Spleen (tissue), 7 donors: Measurements from ENCODE around the gene HRH3.

Experiments
- POLR2AphosphoS5 ChIP-seq, 3 donors: sonication (generic); formaldehyde crosslinking; IDR thresholded peaks; one replicate each; pipeline ENCODE4 v1.5.1; 2017; ENCODE audit warnings: antibody characterized with exemption in 3 of 3
- TF ChIP-seq, protein P1 (sequence below), 11 experiments: fragments of 200-600 bp in 7 of 11; fragments of 450-650 bp in 4 of 11; sonication (generic) in 4 of 11; IDR thresholded peaks in 8 of 11; conservative IDR thresholded peaks in 3 of 11; 1 replicate in 7 of 11; 2 replicates in 4 of 11; pipeline versions ENCODE4 v1.4.0 to v1.8.0; 2016 to 2021; ENCODE audit warnings: antibody characterized with exemption in 11 of 11, inconsistent platforms in 4 of 11, mild to moderate bottlenecking in 1 of 11
- donor health status: DM: no; HTN: no; CAD: no; lungs with moderate emphysema.
- donor health status: DM: no; HTN: no; CAD: no.
- donor health status: DM: no; HTN: no; CAD: no.

DNA sequence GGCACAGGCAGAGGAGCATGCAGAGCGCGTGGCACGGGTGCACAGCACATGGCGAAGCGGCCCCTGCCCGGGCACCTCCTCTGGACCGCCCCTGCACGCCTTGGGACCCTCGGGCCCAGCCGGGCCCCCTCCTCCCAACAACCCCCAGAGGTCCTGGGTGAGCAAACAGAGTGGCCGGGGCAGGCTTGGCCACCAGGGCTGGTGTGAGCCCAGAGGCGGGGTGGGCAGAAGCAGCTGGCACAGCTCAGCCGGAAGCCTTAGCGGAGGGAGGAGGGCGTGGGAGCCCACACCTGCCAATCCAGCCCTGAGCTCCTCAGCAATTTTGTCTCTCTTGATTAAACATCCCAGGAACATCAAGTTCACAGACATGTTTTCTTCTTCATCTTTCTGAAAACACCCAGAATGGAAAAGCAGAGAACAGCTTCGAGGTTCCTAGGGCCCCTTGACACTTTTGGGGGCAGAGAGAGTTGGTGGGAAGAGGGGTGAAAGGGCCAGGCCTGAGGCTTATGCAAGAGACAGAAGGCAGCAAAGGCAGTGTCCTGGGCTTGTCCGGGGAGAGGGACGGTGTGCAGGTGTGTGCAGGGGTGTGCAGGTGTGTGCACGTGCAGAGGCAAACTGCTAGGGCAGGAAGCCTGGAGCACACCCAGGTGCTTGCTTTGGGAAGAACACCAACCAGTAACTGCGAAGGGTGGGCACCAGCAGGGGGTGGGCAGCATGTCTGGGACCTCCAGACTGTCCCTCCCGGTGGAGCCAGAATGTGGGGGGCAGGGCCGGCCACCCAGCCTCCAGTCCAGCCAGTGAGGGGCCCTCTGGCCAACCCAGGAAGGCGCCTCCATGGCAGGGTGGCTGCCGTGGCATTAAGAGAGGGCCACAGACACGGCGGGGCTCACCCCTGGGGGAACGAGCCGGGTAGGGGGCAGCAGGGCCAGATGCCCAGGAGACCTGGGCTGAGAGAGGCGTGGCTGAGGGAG, 4.8 kb downstream of the HRH3 start:
- no peak for TF ChIP-seq POLR2AphosphoS5 (IDR thresholded peaks at IDR 0.05)
- TF ChIP-seq, protein P1, sequence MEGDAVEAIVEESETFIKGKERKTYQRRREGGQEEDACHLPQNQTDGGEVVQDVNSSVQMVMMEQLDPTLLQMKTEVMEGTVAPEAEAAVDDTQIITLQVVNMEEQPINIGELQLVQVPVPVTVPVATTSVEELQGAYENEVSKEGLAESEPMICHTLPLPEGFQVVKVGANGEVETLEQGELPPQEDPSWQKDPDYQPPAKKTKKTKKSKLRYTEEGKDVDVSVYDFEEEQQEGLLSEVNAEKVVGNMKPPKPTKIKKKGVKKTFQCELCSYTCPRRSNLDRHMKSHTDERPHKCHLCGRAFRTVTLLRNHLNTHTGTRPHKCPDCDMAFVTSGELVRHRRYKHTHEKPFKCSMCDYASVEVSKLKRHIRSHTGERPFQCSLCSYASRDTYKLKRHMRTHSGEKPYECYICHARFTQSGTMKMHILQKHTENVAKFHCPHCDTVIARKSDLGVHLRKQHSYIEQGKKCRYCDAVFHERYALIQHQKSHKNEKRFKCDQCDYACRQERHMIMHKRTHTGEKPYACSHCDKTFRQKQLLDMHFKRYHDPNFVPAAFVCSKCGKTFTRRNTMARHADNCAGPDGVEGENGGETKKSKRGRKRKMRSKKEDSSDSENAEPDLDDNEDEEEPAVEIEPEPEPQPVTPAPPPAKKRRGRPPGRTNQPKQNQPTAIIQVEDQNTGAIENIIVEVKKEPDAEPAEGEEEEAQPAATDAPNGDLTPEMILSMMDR (IDR thresholded peaks at IDR 0.05 in 8 of 11, conservative IDR thresholded peaks at IDR 0.05 in 3 of 11) = no peak
